Neural cell (in vitro differentiated cells): Measurements from ENCODE around the gene TLR6. TPM values are rescaled to one million over a fixed set of nuclear protein-coding genes. Genes with fewer than 3 reads are reported as not detected.
"Not testable (repeated sequence)": the region's sequence is repeated elsewhere in the genome, so short reads cannot be mapped to it uniquely, and the experiment has no call there.

Source experiments
- H2AFZ ChIP-seq: fragments of 200-600, 300-800 bp; sonication (generic), shearing (Covaris generic); 2 replicates; pipeline ENCODE4 v1.6.0; 2014; ENCODE audit warnings: low read depth, mild to moderate bottlenecking, antibody characterized with exemption, low read length, moderate library complexity
- H3F3A ChIP-seq: fragments of 200-600 bp; shearing (Covaris generic); 2 replicates; pipeline ENCODE4 v1.6.1; 2016; ENCODE audit warnings: mild to moderate bottlenecking, moderate library complexity, mixed read lengths, antibody characterized with exemption, low read length; ENCODE audit not compliant: insufficient read depth, poor library complexity, severe bottlenecking
- H3K27ac ChIP-seq: fragments of 200-600, 300-800 bp; sonication (generic), shearing (Covaris generic); 2 replicates; pipeline ENCODE4 v1.5.1; 2014; ENCODE audit warnings: mild to moderate bottlenecking, low read length, moderate library complexity
- H3K27me3 ChIP-seq: fragments of 300-800, 200-600 bp; sonication (generic), shearing (Covaris generic); 2 replicates; pipeline ENCODE4 v1.6.0; 2014; ENCODE audit warnings: mild to moderate bottlenecking, low read depth, low read length, moderate library complexity; ENCODE audit not compliant: insufficient read depth
- H3K36me3 ChIP-seq: fragments of 300-800, 200-600 bp; sonication (generic), shearing (Covaris generic); 2 replicates; pipeline ENCODE4 v1.5.1; 2014; ENCODE audit warnings: mild to moderate bottlenecking, antibody characterized with exemption, low read length, moderate library complexity; ENCODE audit not compliant: insufficient read depth
- H3K4me2 ChIP-seq: fragments of 300-800, 200-600 bp; sonication (generic), shearing (Covaris generic); 2 replicates; pipeline ENCODE4 v1.6.0; 2014; ENCODE audit warnings: mild to moderate bottlenecking, low read length
- H3K4me3 ChIP-seq: fragments of 300-800, 200-600 bp; sonication (generic), shearing (Covaris generic); 2 replicates; pipeline ENCODE4 v1.5.1; 2014; ENCODE audit warnings: mild to moderate bottlenecking, low read length, moderate library complexity
- H3K79me2 ChIP-seq: fragments of 200-600 bp; shearing (Covaris generic); replicated peaks from 2 replicates; pipeline ENCODE4 v1.6.0; 2014; ENCODE audit warnings: mild to moderate bottlenecking, low read length, moderate library complexity; ENCODE audit not compliant: insufficient read depth
- H3K9ac ChIP-seq: fragments of 300-800, 200-600 bp; sonication (generic), shearing (Covaris generic); 2 replicates; pipeline ENCODE4 v1.6.1; 2016; ENCODE audit warnings: mild to moderate bottlenecking, low read length, mixed read lengths
- H3K9me2 ChIP-seq: fragments of 200-600 bp; shearing (Covaris generic); 2 replicates; pipeline ENCODE4 v1.6.1; 2016; ENCODE audit warnings: mild to moderate bottlenecking, low read length, mixed read lengths; ENCODE audit not compliant: insufficient read depth
- H3K9me3 ChIP-seq: fragments of 200-600, 300-800 bp; sonication (generic), shearing (Covaris generic); 2 replicates; pipeline ENCODE4 v1.6.1; 2016; ENCODE audit warnings: mild to moderate bottlenecking, mixed run types, low read length, moderate library complexity, mixed read lengths
- H4K20me1 ChIP-seq: fragments of 200-600 bp; shearing (Covaris generic); 2 replicates; pipeline ENCODE4 v1.6.1; 2016; ENCODE audit warnings: mild to moderate bottlenecking, mixed run types; ENCODE audit not compliant: insufficient read depth
- EP300 ChIP-seq: fragments of 450-650 bp; conservative IDR thresholded peaks from 2 replicates; pipeline ENCODE4 v1.6.1; 2014; ENCODE audit warnings: antibody characterized with exemption, mild to moderate bottlenecking, moderate library complexity; ENCODE audit not compliant: poor library complexity, severe bottlenecking
- EZH2 ChIP-seq: fragments of 200-600, 300-800 bp; shearing (Covaris generic), sonication (generic); IDR thresholded peaks from 2 replicates; pipeline ENCODE4 v1.6.1; 2014; ENCODE audit warnings: antibody characterized with exemption, low read length, borderline replicate concordance, mild to moderate bottlenecking; ENCODE audit not compliant: insufficient read depth, poor library complexity, severe bottlenecking
- MXI1 ChIP-seq: fragments of 450-650 bp; conservative IDR thresholded peaks from 2 replicates; pipeline ENCODE4 v1.6.1; 2014; ENCODE audit warnings: antibody characterized with exemption, mild to moderate bottlenecking; ENCODE audit not compliant: poor library complexity, severe bottlenecking
- POLR2AphosphoS5 ChIP-seq: IDR thresholded peaks from 2 replicates; pipeline ENCODE4 v1.6.1; 2012
- SMC3 ChIP-seq: fragments of 450-650 bp; conservative IDR thresholded peaks from 2 replicates; pipeline ENCODE4 v1.6.1; 2014; ENCODE audit warnings: antibody characterized with exemption, mild to moderate bottlenecking, moderate library complexity; ENCODE audit not compliant: poor library complexity
- polyA plus RNA-seq: library from polyadenylated mRNA; depleted of rRNA; stranded (reverse); fragments of >200 nt; gene quantifications from 2 replicates; pipeline ENCODE4 v1.2.3, GENCODE V29; 2014
- TF ChIP-seq, protein P1 (sequence below): IDR thresholded peaks from 2 replicates; pipeline ENCODE4 v1.6.1; 2012; ENCODE audit warnings: borderline replicate concordance
- TF ChIP-seq, protein P2 (sequence below): fragments of 450-650 bp; IDR thresholded peaks from 2 replicates; pipeline ENCODE4 v1.5.1; 2014; ENCODE audit warnings: antibody characterized with exemption, mild to moderate bottlenecking, moderate library complexity; ENCODE audit not compliant: poor library complexity, severe bottlenecking

Gene TLR6
- polyA plus RNA-seq, 1 donor from 2014 or later: not detected

DNA sequence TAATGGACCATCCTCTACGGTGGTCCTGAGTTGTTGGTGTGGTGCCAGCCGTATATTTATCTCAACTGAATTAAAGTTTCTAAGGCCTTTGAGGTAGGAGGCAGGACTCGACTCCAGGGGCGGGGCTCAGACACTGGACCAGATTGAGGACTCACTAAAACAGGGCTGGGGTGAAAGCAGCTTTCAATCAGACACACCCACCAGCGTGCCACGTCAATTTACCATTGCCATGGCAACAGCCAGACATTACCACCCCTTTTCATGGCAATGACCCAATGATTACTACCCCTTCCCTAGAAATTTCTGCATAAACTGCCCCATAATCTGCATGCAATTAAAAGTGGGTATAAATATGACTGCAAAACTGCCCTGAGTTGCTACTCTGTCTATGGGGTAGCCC lies 45.3 kb downstream of the TLR6 start:
- no peaks in the 10 kb centered on the region for H3F3A ChIP-seq
- no peaks in the 10 kb centered on the region for H3K9me2 ChIP-seq
- no peaks in the 10 kb centered on the region for H3K36me3 ChIP-seq
- TF ChIP-seq, protein P1, sequence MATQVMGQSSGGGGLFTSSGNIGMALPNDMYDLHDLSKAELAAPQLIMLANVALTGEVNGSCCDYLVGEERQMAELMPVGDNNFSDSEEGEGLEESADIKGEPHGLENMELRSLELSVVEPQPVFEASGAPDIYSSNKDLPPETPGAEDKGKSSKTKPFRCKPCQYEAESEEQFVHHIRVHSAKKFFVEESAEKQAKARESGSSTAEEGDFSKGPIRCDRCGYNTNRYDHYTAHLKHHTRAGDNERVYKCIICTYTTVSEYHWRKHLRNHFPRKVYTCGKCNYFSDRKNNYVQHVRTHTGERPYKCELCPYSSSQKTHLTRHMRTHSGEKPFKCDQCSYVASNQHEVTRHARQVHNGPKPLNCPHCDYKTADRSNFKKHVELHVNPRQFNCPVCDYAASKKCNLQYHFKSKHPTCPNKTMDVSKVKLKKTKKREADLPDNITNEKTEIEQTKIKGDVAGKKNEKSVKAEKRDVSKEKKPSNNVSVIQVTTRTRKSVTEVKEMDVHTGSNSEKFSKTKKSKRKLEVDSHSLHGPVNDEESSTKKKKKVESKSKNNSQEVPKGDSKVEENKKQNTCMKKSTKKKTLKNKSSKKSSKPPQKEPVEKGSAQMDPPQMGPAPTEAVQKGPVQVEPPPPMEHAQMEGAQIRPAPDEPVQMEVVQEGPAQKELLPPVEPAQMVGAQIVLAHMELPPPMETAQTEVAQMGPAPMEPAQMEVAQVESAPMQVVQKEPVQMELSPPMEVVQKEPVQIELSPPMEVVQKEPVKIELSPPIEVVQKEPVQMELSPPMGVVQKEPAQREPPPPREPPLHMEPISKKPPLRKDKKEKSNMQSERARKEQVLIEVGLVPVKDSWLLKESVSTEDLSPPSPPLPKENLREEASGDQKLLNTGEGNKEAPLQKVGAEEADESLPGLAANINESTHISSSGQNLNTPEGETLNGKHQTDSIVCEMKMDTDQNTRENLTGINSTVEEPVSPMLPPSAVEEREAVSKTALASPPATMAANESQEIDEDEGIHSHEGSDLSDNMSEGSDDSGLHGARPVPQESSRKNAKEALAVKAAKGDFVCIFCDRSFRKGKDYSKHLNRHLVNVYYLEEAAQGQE: no peak
- TF ChIP-seq MXI1 (no peak), POLR2AphosphoS5 (no peak), EZH2 (no peak), EP300 (no peak), SMC3 (no peak)
- TF ChIP-seq, protein P2, sequence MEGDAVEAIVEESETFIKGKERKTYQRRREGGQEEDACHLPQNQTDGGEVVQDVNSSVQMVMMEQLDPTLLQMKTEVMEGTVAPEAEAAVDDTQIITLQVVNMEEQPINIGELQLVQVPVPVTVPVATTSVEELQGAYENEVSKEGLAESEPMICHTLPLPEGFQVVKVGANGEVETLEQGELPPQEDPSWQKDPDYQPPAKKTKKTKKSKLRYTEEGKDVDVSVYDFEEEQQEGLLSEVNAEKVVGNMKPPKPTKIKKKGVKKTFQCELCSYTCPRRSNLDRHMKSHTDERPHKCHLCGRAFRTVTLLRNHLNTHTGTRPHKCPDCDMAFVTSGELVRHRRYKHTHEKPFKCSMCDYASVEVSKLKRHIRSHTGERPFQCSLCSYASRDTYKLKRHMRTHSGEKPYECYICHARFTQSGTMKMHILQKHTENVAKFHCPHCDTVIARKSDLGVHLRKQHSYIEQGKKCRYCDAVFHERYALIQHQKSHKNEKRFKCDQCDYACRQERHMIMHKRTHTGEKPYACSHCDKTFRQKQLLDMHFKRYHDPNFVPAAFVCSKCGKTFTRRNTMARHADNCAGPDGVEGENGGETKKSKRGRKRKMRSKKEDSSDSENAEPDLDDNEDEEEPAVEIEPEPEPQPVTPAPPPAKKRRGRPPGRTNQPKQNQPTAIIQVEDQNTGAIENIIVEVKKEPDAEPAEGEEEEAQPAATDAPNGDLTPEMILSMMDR: no peak
- H3K4me2 ChIP-seq: no peak overlapping the region
- no peak overlapping the region for H3K4me3 ChIP-seq
- no peak overlapping the region for H3K27ac ChIP-seq
- H3K79me2 ChIP-seq: no peaks in the 10 kb centered on the region
- no peaks in the 10 kb centered on the region for H4K20me1 ChIP-seq
- H3K9me3 ChIP-seq: no peaks in the 10 kb centered on the region
- H2AFZ ChIP-seq: no peak overlapping the region
- H3K9ac ChIP-seq: no peak overlapping the region
- H3K27me3 ChIP-seq: no peaks in the 10 kb centered on the region

DNA sequence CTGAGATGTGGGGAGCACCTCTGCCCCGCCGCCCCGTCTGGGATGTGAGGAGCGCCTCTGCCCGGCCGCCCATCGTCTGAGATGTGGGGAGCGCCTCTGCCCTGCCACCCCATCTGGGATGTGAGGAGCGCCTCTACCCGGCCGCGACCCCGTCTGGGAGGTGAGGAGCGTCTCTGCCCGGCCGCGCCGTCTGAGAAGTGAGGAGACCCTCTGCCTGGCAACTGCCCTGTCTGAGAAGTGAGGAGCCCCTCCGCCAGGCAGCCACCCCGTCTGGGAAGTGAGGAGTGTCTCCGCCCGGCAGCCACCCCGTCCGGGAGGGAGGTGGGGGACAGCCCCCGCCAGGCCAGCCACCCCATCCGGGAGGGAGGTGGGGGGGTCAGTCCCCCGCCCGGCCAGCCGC lies 49.2 kb downstream of the TLR6 start:
- H3K9me2 ChIP-seq, H3K4me2 ChIP-seq, H3K9me3 ChIP-seq, H3K27ac ChIP-seq, H3K79me2 ChIP-seq, H3K4me3 ChIP-seq, H4K20me1 ChIP-seq, H3K9ac ChIP-seq, H3K27me3 ChIP-seq, H3F3A ChIP-seq, H2AFZ ChIP-seq, H3K36me3 ChIP-seq: not testable (repeated sequence)

DNA sequence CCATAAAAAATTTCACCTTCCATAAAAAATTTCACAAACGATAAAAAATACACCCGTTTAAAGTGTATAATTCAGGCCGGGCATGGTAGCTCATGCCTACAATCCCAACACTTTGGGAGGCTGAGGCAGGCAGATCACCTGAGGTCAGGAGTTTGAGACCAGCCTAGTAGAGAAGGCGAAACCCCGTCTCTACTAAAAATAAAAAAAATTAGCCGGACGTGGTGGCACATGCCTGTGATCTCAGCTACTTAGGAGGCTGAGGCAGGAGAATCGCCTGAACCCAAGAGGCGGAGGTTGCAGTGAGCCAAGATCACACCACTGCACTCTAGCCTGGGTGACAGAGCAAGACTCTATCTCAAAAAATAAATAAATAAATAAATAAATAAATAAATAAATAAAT lies 50.4 kb downstream of the TLR6 start:
- H2AFZ ChIP-seq, H4K20me1 ChIP-seq, H3K9me3 ChIP-seq, H3F3A ChIP-seq, H3K79me2 ChIP-seq, H3K36me3 ChIP-seq, H3K9ac ChIP-seq, H3K4me2 ChIP-seq, H3K27me3 ChIP-seq, H3K4me3 ChIP-seq, H3K27ac ChIP-seq, H3K9me2 ChIP-seq: not testable (repeated sequence)
